ENCODE measurements around the gene NTSR1. TPM values are rescaled to one million over a fixed set of nuclear protein-coding genes. Genes with fewer than 3 reads are reported as not detected.

Gene NTSR1
- total and polyA plus RNA-seq, 2 of the 8 experiments (the other 6 are each of a cell fraction or from before 2014, with no cell fraction given), result 0.53 to 0.89 TPM

- Histone ChIP-seq H2BK20ac (ENCODE audit: low read length) (no peak overlapping the region), H3K9ac (replicated peaks in 1 of 4; ENCODE audit: extremely low read depth in 1 of 4, low read depth in 3 of 4, low read length in 3 of 4) (no peak overlapping the region; a peak in 1 of 7 replicates), H4K20me1 (replicated peaks in 1 of 2; ENCODE audit: control insufficient read depth in 1 of 2, insufficient read depth in 2 of 2, low read length in 2 of 2) (peaks cover 0 to 4% of the 10 kb centered on the region in 2 experiments), H3K4me1 (replicated peaks in 1 of 4; ENCODE audit: control insufficient read depth in 3 of 4, insufficient read depth in 4 of 4, low read length in 3 of 4) (no peaks in the 10 kb centered on the region; a peak in 1 of 7 replicates), H2BK15ac (ENCODE audit: low read length) (no peak overlapping the region), H3K9me3 (ENCODE audit: insufficient read depth in 2 of 2, low read depth in 1 of 2, low read length in 1 of 2) (no peaks in the 10 kb centered on the region), H3K23ac (ENCODE audit: insufficient read length) (no peak overlapping the region), H4K91ac (replicated peaks; ENCODE audit: insufficient read length, low read length) (no peak overlapping the region), H3K23me2 (ENCODE audit: low read depth, low read length) (no peaks in the 10 kb centered on the region), H3K79me2 (ENCODE audit: control insufficient read depth in 1 of 2, insufficient read depth in 2 of 2, low read length in 2 of 2) (no peaks in the 10 kb centered on the region), H3K36me3 (ENCODE audit: control insufficient read depth in 2 of 4, insufficient read depth in 4 of 4, low read length in 3 of 4) (no peaks in the 10 kb centered on the region), H3K14ac (ENCODE audit: insufficient read length) (no peak overlapping the region), H3K27ac (ENCODE audit: low read depth, low read length) (no peak overlapping the region), H3K18ac (ENCODE audit: extremely low read depth, low read length) (no peak overlapping the region), H3K4ac (replicated peaks; ENCODE audit: insufficient read length, low read depth, low read length) (no peak overlapping the region), H4K5ac (ENCODE audit: insufficient read length, low read depth, low read length) (no peak overlapping the region), H2BK120ac (replicated peaks; ENCODE audit: low read depth, low read length) (no peak overlapping the region), H3K79me1 (ENCODE audit: low read depth, low read length) (no peaks in the 10 kb centered on the region), H4K8ac (ENCODE audit: extremely low read depth, insufficient read depth, low read length) (no peak overlapping the region), H2BK5ac (ENCODE audit: low read depth, low read length) (no peak overlapping the region), H3K27me3 (replicated peaks in 1 of 4; ENCODE audit: control insufficient read depth in 3 of 4, extremely low read depth in 1 of 4, insufficient read depth in 3 of 4, low read length in 3 of 4) (no peaks in the 10 kb centered on the region; a peak in 2 of 7 replicates), H2AFZ (ENCODE audit: low read length) (no peak overlapping the region), H3K4me2 (ENCODE audit: insufficient read depth in 1 of 2, low read depth in 2 of 2, low read length in 2 of 2) (no peak overlapping the region), H3K4me3 (ENCODE audit: extremely low read depth in 1 of 4, insufficient read depth in 2 of 4, low read depth in 3 of 4, low read length in 4 of 4) (no peak overlapping the region), H2AK5ac (ENCODE audit: low read depth, low read length) (no peak overlapping the region), H2BK12ac (ENCODE audit: low read depth, low read length) (no peak overlapping the region), H3K56ac (replicated peaks; ENCODE audit: insufficient read length, low read depth, low read length) (no peak overlapping the region)
- POLR2A ChIA-PET (ENCODE audit: partially characterized antibody), result no interaction called here
- no peak for FAIRE-seq
- 82% methylated on average over 7 of the region's 19 CpGs; no CpG with 5 or more reads in 1 of the 2 experiments for WGBS, 2 experiments (ENCODE audit: extremely low coverage in 1 of 2, insufficient coverage in 1 of 2, insufficient read length in 1 of 2, insufficient replicate concordance in 2 of 2, low coverage in 1 of 2, low lambda C conversion rate in 2 of 2, missing lambda C conversion rate in 1 of 2)
- no peak for DNase-seq (ENCODE audit: low read depth in 1 of 2, low spot score in 2 of 2)
- CTCF ChIA-PET (ENCODE audit: partially characterized antibody), result interaction anchor here (0.8 to 4.1 kb wide), 4 partner anchors 9 to 65 kb away, joined by 3 to 22 read pairs (median 3); partner anchors contain the start of gene NTSR1
- TF ChIP-seq SIN3A (conservative IDR thresholded peaks at IDR 0.05 in 1 of 2, IDR thresholded peaks at IDR 0.05 in 1 of 2; ENCODE audit: low read depth in 1 of 2, low read length in 2 of 2) (no peak), YY1 (IDR thresholded peaks at IDR 0.05; ENCODE audit: low read depth, low read length) (no peak), PHF8 (conservative IDR thresholded peaks at IDR 0.05; ENCODE audit: low read depth, low read length) (no peak), KDM1A (IDR thresholded peaks at IDR 0.05; ENCODE audit: borderline replicate concordance, low read length) (no peak), RXRA (IDR thresholded peaks at IDR 0.05; ENCODE audit: insufficient read depth, low read depth, low read length) (no peak), SP2 (IDR thresholded peaks at IDR 0.05; ENCODE audit: low read length) (no peak), BACH1 (IDR thresholded peaks at IDR 0.05; ENCODE audit: low read length) (no peak), TCF12 (IDR thresholded peaks at IDR 0.05; ENCODE audit: low read depth, low read length) (no peak), HDAC2 (IDR thresholded peaks at IDR 0.05; ENCODE audit: borderline replicate concordance in 1 of 2, low read depth in 2 of 2, low read length in 2 of 2) (no peak), TAF1 (IDR thresholded peaks at IDR 0.05; ENCODE audit: low read depth, low read length) (no peak), TEAD4 (IDR thresholded peaks at IDR 0.05; ENCODE audit: low read depth, low read length) (no peak), CBX8 (IDR thresholded peaks at IDR 0.05; ENCODE audit: borderline replicate concordance, low read depth, low read length) (no peak), JUN (IDR thresholded peaks at IDR 0.05; ENCODE audit: low read depth, low read length) (no peak), TAF7 (optimal IDR thresholded peaks at IDR 0.05; ENCODE audit: borderline replicate concordance, low read depth, low read length) (no peak), KDM5A (IDR thresholded peaks at IDR 0.05; ENCODE audit: low read length) (no peak)
These were observed 9.3 kb upstream of the NTSR1 start for GRCh38 chr20:62699296-62699695.
